IMR-90 (cell line): ENCODE measurements around the gene PPP1R14C. TPM values are rescaled to one million over a fixed set of nuclear protein-coding genes. Genes with fewer than 3 reads are reported as not detected.

Source experiments
- ATAC-seq: fragments of 200-7000 bp; cut with Tn5 transposase; 2 replicates; pipeline ENCODE4 v1.9.1; 2020; ENCODE audit warnings: low read depth, mild to moderate bottlenecking, moderate library complexity
- BruUV-seq: library from RNA; stranded (reverse); fragments of 400-500 nt; replicated peaks from 2 replicates; lab custom pipeline; 2021; lab: Mats Ljungman, UMichigan
- CTCF ChIA-PET: fragments of 300-600 bp; formaldehyde crosslinking; extraction: SDS; loops from one replicate; lab custom pipeline; 2021; ENCODE audit warnings: antibody characterized with exemption; lab: Yijun Ruan, JAX
- POLR2A ChIA-PET: fragments of 300-600 bp; sonication (Branson Sonifier 250); formaldehyde crosslinking; loops from one replicate; lab custom pipeline; 2022; ENCODE audit warnings: antibody characterized with exemption; ENCODE audit not compliant: unreplicated experiment; lab: Charles Lee
- DNase-seq: peaks from one replicate; pipeline ENCODE4 v3.0.0; 2013
- H2AFZ ChIP-seq: replicated peaks from 2 replicates; pipeline ENCODE3; 2013; ENCODE audit warnings: low read length, mild to moderate bottlenecking; ENCODE audit not compliant: poor library complexity
- H2AK5ac ChIP-seq: 2 replicates; pipeline ENCODE4 v1.6.1; 2013; ENCODE audit warnings: low read depth, low read length, inconsistent platforms
- H2AK9ac ChIP-seq: replicated peaks from 2 replicates; pipeline ENCODE3; 2013; ENCODE audit warnings: mild to moderate bottlenecking, low read depth, low read length, moderate library complexity; ENCODE audit not compliant: poor library complexity
- H2BK120ac ChIP-seq: 2 replicates; pipeline ENCODE4 v1.6.1; 2013; ENCODE audit warnings: low read depth, low read length, inconsistent platforms
- H2BK15ac ChIP-seq: 3 replicates; pipeline ENCODE4 v1.6.1; 2013; ENCODE audit warnings: low read depth, low read length, inconsistent platforms
- H2BK20ac ChIP-seq: 2 replicates; pipeline ENCODE4 v1.6.1; 2013; ENCODE audit warnings: low read depth, mild to moderate bottlenecking, inconsistent platforms, low read length, moderate library complexity
- H2BK5ac ChIP-seq: 2 replicates; pipeline ENCODE4 v1.6.1; 2013; ENCODE audit warnings: mild to moderate bottlenecking, low read depth, low read length, inconsistent platforms; ENCODE audit not compliant: poor library complexity, severe bottlenecking
- H3K14ac ChIP-seq: replicated peaks from 2 replicates; pipeline ENCODE4 v1.6.1; 2013; ENCODE audit warnings: low read depth, low read length, inconsistent platforms
- H3K18ac ChIP-seq: 2 replicates; pipeline ENCODE4 v1.6.1; 2013; ENCODE audit warnings: low read depth, low read length, control low read depth
- H3K23ac ChIP-seq: 2 replicates; pipeline ENCODE4 v1.6.1; 2013; ENCODE audit warnings: low read depth, low read length, inconsistent platforms
- H3K27ac ChIP-seq: 2 replicates; pipeline ENCODE4 v1.5.1; 2013; ENCODE audit warnings: mild to moderate bottlenecking, control low read depth, low read length; ENCODE audit not compliant: insufficient read depth
- H3K27me3 ChIP-seq: 2 replicates; pipeline ENCODE4 v1.6.1; 2013; ENCODE audit warnings: low read length; ENCODE audit not compliant: control insufficient read depth, insufficient read depth
- H3K36me3 ChIP-seq: 2 replicates; pipeline ENCODE4 v1.6.1; 2013; ENCODE audit warnings: low read length, mixed read lengths; ENCODE audit not compliant: control insufficient read depth, insufficient read depth
- H3K4ac ChIP-seq: 2 replicates; pipeline ENCODE4 v1.6.1; 2013; ENCODE audit warnings: low read depth, low read length, inconsistent platforms
- H3K4me1 ChIP-seq: 2 replicates; pipeline ENCODE4 v1.6.1; 2013; ENCODE audit warnings: low read length, mixed read lengths; ENCODE audit not compliant: control insufficient read depth, insufficient read depth
- H3K4me2 ChIP-seq: 2 replicates; pipeline ENCODE4 v1.6.1; 2013; ENCODE audit warnings: low read depth, mild to moderate bottlenecking, control low read depth, low read length, moderate library complexity
- H3K4me3 ChIP-seq: 2 replicates; pipeline ENCODE4 v1.5.1; 2013; ENCODE audit warnings: low read depth, mild to moderate bottlenecking, control low read depth, low read length, moderate library complexity; ENCODE audit not compliant: insufficient read depth
- H3K56ac ChIP-seq: 2 replicates; pipeline ENCODE4 v1.6.1; 2013; ENCODE audit warnings: low read length, inconsistent platforms; ENCODE audit not compliant: insufficient read depth; ENCODE audit errors: extremely low read depth
- H3K79me1 ChIP-seq, 2 experiments: 2 replicates each; pipeline ENCODE4 v1.6.1; 2013; ENCODE audit warnings: low read length in 2 of 2, inconsistent platforms in 1 of 2, low read depth in 1 of 2
- H3K9ac ChIP-seq: 2 replicates; pipeline ENCODE4 v1.6.1; 2013; ENCODE audit warnings: low read depth, low read length, control low read depth
- H3K9me1 ChIP-seq: 2 replicates; pipeline ENCODE4 v1.6.1; 2013; ENCODE audit warnings: low read length, inconsistent platforms; ENCODE audit not compliant: insufficient read depth
- H3K9me3 ChIP-seq: 2 replicates; pipeline ENCODE4 v1.6.1; 2013; ENCODE audit warnings: low read length; ENCODE audit not compliant: control insufficient read depth, insufficient read depth
- H4K20me1 ChIP-seq: 2 replicates; pipeline ENCODE4 v1.6.1; 2013; ENCODE audit warnings: low read length, inconsistent platforms; ENCODE audit not compliant: insufficient read depth
- H4K5ac ChIP-seq: 2 replicates; pipeline ENCODE4 v1.6.1; 2013; ENCODE audit warnings: mild to moderate bottlenecking, low read depth, low read length, control low read depth
- H4K8ac ChIP-seq, 2 experiments: 2 replicates each; pipeline ENCODE4 v1.6.1; 2013; ENCODE audit warnings: low read depth in 2 of 2, low read length in 2 of 2, control low read depth in 1 of 2, inconsistent platforms in 1 of 2
- H4K91ac ChIP-seq: 2 replicates; pipeline ENCODE4 v1.6.1; 2013; ENCODE audit warnings: low read depth, low read length, inconsistent platforms; ENCODE audit not compliant: insufficient read depth
- BHLHE40 ChIP-seq: fragments of 150-350 bp; IDR thresholded peaks from 2 replicates; pipeline ENCODE4 v1.6.1; 2016; ENCODE audit warnings: mild to moderate bottlenecking, low read depth, low read length
- CEBPB ChIP-seq: IDR thresholded peaks from 2 replicates; pipeline ENCODE4 v1.6.1; 2012; ENCODE audit warnings: low read depth, low read length, improper control_type of control experiment
- NFE2L2 ChIP-seq: fragments of 150-350 bp; IDR thresholded peaks from 2 replicates; pipeline ENCODE4 v1.6.1; 2016; ENCODE audit warnings: low read depth, mild to moderate bottlenecking, low read length
- WGBS, 2 experiments: methylation state at CpG; one replicate each; pipeline versions ENCODE4 v1.1.5 to v1.1.7; 2013; ENCODE audit warnings: missing lambda C conversion rate in 2 of 2; ENCODE audit not compliant: insufficient read length in 1 of 2; ENCODE audit errors: extremely low coverage in 2 of 2; 5-methylcytosine and 5-hydroxymethylcytosine counted together
- dilution Hi-C: fragments of 300-500 bp; cut with HindIII; formaldehyde crosslinking; loops from one replicate; pipeline ENCODE4 v1.14.3; 2018; ENCODE audit warnings: low sequenced_read_pairs; ENCODE audit not compliant: unreplicated experiment
- in situ Hi-C: fragments of 300-500 bp; cut with MboI; formaldehyde crosslinking; loops from 3 replicates; pipeline ENCODE4 v1.14.3; 2019; ENCODE audit warnings: low sequenced_read_pairs, inconsistent platforms, mixed read lengths
- intact Hi-C: fragments of 100-400 bp; cut with micrococcal nuclease; formaldehyde crosslinking; loops from 2 replicates; pipeline ENCODE4 v1.10.0; 2022
- polyA plus RNA-seq, 3 experiments: library from polyadenylated mRNA; depleted of rRNA; stranded (reverse); fragments of >200 nt; gene quantifications; 2 replicates each; pipeline ENCODE4 v1.2.3, GENCODE V29; 2012; ENCODE audit warnings: low replicate concordance in 1 of 3
- total RNA-seq: library from RNA; depleted of rRNA; stranded (reverse); fragments of >200 nt; gene quantifications from 2 replicates; pipeline ENCODE4 v1.2.3, GENCODE V29; 2012
- TF ChIP-seq, protein P1 (sequence below): fragments of 150-350 bp; IDR thresholded peaks from 2 replicates; pipeline ENCODE4 v1.6.1; 2016; ENCODE audit warnings: low read depth, mild to moderate bottlenecking, low read length, moderate library complexity, borderline replicate concordance

The PPP1R14C gene
- total and polyA plus RNA-seq, 2 of the 4 experiments (the other 2 are of a cell fraction), result not detected

GRCh38 chr6:150175586-150176151 is 32.8 kb downstream of the PPP1R14C start:
- Histone ChIP-seq H2AFZ (no peak overlapping the region), H2AK9ac (no peak overlapping the region), H4K5ac (no peak overlapping the region), H2BK5ac (no peak overlapping the region), H3K4ac (no peak overlapping the region), H3K4me2 (no peak overlapping the region), H3K4me1 (no peaks in the 10 kb centered on the region), H3K4me3 (no peak overlapping the region), H3K14ac (no peak overlapping the region), H3K18ac (no peak overlapping the region), H2BK15ac (no peak overlapping the region), H3K9ac (no peak overlapping the region), H2AK5ac (no peak overlapping the region), H2BK20ac (no peak overlapping the region), H3K79me1 (no peaks in the 10 kb centered on the region), H3K9me1 (no peaks in the 10 kb centered on the region), H2BK120ac (no peak overlapping the region), H4K20me1 (no peaks in the 10 kb centered on the region), H4K8ac (no peak overlapping the region), H3K56ac (no peak overlapping the region), H4K91ac (no peak overlapping the region), H3K27me3 (no peaks in the 10 kb centered on the region), H3K9me3 (no peaks in the 10 kb centered on the region), H3K27ac (no peak overlapping the region), H3K23ac (no peak overlapping the region), H3K36me3 (no peaks in the 10 kb centered on the region)
- BruUV-seq, result no TSS peak
- dilution Hi-C loops, result no loop called here
- no CpG with 5 or more reads among the region's 4 CpGs for WGBS, 2 experiments
- intact Hi-C loops, result no loop called here
- CTCF ChIA-PET, result no interaction called here
- in situ Hi-C loops, result no loop called here
- no peak for TF ChIP-seq CEBPB
- no peak for TF ChIP-seq NFE2L2
- TF ChIP-seq BHLHE40, result no peak
- TF ChIP-seq, protein P1, sequence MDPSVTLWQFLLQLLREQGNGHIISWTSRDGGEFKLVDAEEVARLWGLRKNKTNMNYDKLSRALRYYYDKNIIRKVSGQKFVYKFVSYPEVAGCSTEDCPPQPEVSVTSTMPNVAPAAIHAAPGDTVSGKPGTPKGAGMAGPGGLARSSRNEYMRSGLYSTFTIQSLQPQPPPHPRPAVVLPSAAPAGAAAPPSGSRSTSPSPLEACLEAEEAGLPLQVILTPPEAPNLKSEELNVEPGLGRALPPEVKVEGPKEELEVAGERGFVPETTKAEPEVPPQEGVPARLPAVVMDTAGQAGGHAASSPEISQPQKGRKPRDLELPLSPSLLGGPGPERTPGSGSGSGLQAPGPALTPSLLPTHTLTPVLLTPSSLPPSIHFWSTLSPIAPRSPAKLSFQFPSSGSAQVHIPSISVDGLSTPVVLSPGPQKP, result no peak
- DNase-seq (no peak), ATAC-seq (no peak)
- POLR2A ChIA-PET, result no interaction called here
